ENCODE measurements around the gene SLC2A4.
A peak's percentile ranks its signal among the peaks of the same experiment; 100 is the strongest.

The SLC2A4 gene

DNA sequence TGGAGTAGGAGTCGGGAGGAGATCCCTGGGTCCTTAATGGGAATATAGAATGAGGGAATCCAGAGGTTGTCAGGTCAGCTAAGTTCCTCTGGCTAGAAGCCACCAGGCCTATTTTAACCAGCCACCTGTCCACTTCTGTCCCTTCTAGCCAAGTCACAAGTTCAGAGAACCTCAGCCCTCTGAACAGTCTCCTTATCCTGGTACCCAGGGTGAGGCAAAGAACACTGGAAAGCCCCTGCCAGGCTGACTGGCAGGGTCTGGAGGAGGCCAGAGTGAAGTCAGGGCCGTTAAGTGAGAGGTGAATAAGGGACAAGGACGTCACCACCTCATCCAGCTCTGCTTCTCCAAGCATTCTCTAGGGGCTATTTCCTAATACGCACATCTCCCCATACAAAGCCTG is 32.7 kb upstream of the SLC2A4 start:
- no peak for DNase-seq (ENCODE audit: low spot score)

DNA sequence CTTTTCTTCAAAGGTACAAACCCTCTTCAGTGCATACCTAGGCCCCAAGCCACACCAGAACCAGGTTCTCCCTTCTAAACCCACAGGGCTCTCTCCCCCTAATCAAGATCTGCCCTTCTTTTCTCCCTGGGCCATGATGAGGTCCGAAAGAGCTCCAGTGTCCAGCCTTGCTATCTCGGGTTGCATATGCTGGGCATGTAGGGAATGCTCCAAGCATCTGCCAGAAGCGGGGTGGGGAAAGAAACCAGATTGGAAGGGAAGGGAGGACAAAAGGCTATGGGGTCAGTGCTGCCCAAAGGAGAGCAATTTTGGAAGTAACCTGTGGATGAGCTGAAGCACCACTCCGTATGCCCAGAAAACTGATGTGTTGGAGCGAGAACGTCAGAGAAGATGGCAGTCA is 32.3 kb upstream of the SLC2A4 start:
- DNase-seq (ENCODE audit: low spot score), result no peak

DNA sequence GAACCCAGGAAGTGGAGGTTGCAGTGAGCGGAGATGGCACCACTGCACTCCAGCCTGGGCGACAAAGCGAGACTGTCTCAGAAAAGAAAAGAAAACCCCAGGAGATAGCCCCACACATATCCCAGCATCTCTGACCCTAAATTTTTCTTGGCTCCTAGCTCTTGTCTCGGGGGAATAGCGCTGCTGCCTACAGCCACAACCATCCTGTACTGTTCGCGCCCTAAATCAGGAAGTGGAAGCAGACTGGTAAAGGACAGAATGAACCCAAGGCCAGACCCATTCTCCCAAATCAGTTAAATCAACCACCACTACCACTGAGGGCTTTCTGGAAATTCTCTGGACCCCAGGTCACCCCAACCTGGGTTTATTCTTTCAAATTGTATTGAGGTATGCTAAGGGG is 31.7 kb upstream of the SLC2A4 start:
- no peak for DNase-seq (ENCODE audit: low spot score)

DNA sequence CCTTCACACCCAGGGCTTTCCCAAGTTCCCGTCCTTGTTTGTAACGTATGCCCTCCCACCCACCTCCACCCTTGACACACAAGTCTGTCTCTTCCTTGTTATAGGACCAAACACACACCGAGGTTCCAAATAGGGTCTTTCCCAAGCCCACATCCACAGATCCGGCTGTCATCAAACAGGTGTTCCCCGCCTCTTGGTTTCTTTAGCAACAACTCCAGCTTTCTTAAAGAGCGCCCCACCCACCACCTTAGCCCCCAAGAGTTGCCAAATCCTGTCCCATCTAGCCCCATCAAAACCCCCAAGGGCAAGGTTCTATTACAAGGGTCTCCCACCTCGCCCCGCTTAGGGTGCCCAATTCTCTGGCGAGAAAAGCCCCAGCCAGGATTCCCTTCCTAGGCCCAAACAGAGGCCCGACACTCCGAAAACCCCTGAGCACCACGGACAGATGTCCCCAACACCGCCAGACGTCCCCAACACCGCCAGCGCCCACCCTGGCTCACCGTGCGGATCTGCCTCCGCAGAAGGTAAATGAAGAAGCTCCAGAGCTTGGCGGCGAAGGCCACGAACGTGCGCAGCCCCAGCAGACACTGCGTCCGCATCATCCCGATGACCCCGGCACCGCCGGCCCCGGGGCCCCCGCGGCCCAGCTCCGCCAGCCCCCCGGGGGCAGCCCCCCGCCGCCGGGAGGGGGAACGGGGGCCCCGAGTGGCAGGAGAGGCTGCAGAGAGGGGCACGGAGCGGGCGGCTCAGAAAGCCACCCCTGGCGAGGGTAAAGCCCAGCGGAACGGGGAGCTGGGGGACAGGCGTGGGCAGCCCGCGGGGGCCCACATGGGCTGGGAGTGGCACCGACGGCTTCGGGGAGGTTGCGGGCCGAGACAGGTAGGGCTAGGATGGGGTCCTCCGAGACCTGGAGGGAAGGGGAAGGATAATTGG is 30.6 kb upstream of the SLC2A4 start:
- DNase-seq (ENCODE audit: low spot score), result no peak

DNA sequence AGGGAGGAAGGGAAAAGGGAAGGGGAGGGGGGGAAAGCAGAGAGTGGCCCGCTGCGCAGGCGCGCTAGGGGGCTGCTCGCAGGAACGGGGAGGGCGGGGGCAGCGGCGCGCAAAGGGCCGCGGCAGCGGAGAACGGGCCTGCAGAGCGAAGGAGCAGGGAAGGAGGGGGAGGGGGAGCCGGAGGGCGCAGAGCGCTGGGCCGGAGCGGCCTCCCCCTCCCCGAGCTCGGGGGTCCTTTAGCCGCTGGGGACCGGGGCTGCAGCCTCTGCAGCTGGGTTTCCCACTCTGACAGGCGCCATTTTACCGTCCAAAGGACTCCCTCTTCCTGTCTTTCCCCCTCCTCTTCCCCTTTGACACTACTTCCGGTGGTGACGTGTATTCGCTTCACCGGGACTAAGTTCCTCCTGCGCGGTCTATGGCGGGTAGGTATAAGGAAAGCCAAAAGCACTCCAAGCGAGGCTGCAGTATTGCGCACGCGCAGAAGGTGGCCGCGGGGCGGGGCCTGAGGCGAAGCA is 29.8 kb upstream of the SLC2A4 start, which contains the start of gene CTDNEP1:
TSS of gene CTDNEP1 (minus strand) at position 74 of the 515 bp plus-strand sequence. CDS start 438 bp downstream, outside the sequence.
- DNase-seq (ENCODE audit: low spot score), result peak; percentile 100

DNA sequence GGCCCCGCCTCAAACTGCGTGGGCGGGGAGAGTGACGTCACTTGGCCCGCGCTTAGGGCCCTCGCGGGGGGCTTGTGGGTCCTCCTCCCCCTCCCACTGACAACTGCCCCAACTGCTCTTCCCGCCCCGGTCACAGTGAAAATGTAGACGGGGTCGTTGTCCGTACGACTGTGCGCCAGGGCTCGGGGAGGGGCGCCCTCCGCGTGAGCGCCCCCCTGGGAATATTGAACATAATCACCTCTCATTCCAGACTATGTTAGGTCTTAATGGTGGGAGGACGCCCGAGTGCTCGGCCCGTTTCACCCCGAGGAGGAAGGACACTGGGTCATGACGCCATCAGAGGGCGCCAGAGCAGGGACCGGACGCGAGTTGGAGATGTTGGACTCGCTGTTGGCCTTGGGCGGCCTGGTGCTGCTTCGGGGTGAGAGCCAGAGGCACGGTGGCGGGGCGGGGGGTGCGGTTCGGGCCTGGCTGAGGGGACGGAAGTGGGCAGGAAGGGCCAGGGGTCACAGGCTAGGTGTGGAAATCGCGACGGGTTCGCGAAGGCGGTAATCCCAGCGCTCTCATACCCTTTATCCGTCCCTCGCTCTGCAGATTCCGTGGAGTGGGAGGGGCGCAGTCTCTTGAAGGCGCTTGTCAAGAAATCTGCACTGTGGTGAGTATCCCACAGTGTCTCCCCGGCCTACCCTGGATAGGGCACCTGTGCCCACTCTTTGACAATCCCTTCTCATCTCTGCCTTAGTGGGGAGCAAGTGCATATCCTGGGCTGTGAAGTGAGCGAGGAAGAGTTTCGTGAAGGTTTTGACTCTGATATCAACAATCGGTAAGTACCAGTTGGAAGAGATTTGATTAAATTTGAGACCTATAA is 29.1 kb upstream of the SLC2A4 start, which contains the start of gene ELP5:
TSS of gene ELP5 (plus strand) at position 40 of the 868 bp plus-strand sequence. CDS start at position 376, 336 bp downstream.
- DNase-seq (ENCODE audit: low spot score), result peak; percentile 94

DNA sequence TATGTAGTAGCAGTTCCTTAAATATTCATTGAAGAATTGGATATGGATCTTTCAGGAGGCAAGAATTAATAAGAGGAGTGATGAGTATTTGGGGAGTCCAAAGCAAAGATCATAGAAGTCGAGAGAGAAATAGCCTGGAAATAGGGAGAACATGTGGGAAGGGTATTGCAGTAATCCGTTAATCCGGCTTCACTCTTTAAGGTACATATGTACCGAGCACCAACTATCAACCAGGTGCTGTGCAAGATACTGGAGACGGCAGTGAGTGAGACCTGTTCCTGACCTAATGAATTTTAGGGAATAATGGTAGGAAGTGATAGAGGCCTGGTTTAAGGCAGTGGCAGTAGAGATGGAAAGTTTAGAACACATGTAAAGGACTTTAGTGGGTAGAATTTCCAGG is 28.4 kb upstream of the SLC2A4 start:
- no peak for DNase-seq (ENCODE audit: low spot score)

DNA sequence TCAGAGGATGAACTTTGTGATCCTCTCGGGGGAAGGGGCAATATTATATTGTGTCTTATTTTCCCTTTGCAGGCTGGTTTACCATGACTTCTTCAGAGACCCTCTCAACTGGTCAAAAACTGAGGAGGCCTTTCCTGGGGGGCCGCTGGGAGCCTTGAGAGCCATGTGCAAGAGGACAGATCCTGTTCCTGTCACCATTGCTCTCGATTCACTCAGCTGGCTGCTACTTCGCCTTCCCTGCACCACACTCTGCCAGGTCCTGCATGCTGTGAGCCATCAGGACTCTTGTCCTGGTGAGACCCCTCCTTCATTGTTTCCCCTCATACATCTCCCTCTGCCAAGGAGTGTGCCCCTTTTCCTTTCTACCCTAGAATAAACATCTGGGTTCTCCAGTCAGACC is 27.0 kb upstream of the SLC2A4 start:
- no peak for DNase-seq (ENCODE audit: low spot score)

DNA sequence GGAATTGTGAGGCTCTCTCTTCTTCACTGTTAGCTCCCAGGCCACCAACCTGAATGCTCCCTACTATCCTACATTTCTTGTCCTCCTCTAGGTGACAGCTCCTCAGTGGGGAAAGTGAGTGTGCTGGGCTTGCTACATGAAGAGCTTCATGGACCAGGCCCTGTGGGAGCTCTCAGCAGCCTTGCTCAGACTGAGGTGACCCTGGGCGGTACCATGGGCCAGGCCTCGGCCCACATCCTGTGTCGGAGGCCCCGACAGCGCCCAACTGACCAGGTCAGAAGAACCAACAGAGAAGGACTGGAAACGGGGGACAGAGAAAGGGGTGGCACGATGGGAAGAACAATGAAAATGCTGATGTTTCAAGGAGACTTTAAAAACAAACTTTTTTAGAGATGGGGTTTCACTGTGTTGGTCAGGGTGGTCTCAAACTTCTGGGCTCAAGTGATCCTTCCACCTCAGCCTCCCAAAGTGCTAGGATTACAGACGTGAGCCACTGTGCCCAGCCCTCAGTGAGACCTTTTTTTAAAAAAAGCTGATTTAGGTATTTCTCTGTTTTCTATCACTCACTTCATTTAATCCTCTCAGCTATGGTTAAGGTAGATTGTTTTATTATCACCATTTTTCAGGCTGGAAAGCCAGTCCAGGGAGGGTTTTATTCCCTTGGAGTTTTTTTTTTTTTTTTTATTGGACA is 24.6 kb upstream of the SLC2A4 start:
- no peak for DNase-seq (ENCODE audit: low spot score)

DNA sequence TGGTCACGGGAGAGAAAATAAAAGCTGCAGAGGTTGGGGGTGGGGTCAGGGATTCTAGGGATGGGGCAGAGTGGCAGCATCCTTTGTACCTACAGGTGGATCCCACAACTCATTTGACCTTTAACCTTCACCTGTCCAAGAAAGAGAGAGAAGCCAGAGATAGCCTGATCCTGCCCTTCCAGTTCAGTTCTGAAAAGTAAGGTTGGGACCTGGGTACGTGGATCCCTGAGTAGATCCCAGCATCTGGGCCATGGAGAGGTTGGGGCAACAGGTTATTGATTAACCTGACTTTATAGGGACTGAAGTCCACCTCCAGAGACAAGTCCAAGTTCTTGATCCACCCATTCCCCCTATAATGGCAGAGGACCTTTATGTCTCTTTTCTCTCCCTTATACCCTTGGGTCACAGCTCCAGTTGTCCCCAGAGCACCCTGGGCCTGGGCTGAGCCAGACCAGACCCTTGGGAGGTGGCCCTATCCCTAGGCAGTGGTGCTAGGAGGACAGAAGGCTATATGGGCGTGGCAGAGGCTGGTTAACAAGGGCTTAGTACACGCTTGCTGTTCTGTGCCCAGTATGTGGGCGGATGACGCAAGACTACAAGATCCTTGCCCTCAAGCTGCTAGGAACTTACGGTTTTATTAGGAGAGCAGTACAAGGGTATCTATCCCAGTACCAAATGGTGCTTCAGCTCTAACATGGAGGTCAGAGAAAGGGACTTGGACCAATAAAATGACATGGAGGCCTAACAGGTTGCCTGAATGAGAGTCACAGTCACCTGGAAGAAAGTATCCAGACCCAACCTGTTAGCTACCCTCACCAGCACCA is 22.6 kb upstream of the SLC2A4 start:
- no peak for DNase-seq (ENCODE audit: low spot score)

DNA sequence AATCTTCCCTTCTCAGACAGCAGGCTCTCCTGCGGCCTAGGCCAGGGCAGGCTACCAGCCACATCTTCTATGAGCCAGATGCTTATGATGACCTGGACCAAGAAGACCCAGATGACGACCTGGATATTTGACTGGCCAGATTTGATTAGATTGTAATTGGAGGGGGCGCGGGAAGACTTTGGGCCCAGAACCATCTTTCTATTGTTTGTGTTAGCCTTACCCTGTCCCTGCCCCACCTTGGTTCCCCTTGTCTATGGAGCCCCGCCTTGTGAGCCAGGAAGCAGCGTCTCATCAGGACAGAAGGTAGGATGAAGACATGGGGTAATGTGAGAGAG is 22.0 kb upstream of the SLC2A4 start:
- no peak for DNase-seq (ENCODE audit: low spot score)

DNA sequence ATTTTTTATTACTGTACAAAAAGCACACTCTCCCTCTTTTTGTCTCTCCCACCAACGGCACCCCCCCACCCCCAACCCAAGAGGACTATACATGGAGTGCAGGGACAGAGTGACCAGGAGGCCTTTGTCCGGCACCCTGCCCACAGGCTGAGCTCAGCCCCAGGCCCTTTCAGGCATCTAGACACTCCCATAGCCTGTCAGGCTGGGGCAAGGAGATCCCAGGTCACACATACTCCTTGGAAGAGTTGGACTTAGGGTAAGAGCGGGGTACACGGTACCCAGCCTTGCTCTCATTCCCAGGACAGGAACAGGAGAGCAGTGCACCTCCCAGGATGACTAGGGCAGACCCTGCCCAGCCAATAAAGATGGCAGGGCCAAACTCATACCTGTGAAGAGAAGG is 21.4 kb upstream of the SLC2A4 start:
- no peak for DNase-seq (ENCODE audit: low spot score)

DNA sequence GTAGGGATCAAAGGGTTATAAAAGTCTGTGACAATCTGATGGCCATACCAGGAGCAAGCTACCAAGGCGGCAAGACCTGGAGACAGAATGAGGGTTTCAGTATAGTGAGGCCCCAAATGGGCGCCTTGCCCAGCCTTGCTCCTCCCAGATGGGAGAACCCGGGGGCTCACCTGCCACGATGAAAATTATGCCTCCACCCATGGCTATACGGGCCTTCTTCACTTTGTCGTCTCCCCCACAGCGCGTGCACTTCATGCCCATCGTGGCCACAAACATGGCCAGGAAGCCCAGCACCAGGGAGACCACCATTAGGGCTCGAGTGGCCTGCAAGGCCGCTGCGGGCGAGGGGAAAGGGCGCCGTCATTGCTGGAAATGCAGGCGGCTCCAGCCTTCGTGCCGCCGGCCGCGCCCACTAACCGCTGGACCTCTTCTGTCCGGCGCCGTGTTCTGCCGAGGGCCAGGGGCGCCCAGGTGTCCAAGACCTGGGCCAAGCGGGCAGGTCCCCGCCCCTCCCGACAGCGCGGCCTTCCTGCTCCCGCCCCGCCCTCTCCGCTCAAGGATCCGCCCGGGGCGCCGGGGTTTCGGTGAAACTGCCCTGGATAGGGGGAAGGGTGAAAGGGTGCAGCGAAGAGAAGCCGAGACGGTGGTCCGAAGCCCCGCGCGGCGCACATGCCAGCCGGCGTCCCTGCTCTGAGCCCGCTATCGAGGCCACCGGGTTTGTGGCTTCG is 20.7 kb upstream of the SLC2A4 start:
- DNase-seq (ENCODE audit: low spot score), result peak; percentile 75

DNA sequence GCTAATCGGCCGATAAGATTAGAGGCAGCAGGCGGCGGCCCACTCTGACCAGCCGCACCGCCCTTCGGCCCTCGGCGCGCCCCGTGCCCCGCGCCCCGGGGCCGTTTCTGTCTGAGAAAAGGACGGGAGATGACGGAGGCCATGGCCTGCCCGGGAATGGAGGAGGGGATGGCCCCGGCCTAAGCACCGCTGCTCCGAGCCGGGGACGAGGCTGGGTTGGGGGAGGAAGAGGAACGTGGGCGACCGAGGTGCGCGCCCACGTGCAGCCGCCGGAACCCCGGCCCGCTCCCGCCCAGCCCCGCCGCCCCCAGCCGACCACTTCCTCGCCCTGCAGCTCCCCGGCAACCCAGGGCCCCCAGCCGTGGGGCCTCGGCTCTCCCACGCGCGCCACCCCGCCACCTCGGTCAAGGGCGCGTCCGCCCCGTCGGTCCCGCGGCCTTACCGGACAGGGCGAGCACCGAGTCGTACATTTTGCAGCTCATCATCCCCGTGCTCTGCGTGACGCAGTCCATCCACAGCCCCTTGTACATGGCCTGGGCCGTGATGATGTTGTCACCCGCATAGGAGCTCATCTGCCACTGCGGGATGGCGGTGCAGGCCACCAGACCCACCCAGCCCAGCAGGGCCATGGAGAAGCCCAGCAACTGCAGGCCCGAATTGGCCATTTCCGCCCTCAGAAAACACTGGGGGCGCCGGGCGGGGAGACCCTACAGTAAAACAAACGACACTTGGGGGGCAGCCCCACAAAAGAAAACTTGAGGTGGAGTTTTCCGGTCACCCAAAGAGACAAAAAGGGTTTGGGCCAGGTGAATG is 19.9 kb upstream of the SLC2A4 start:
- peak; percentile 27 for DNase-seq (ENCODE audit: low spot score)

DNA sequence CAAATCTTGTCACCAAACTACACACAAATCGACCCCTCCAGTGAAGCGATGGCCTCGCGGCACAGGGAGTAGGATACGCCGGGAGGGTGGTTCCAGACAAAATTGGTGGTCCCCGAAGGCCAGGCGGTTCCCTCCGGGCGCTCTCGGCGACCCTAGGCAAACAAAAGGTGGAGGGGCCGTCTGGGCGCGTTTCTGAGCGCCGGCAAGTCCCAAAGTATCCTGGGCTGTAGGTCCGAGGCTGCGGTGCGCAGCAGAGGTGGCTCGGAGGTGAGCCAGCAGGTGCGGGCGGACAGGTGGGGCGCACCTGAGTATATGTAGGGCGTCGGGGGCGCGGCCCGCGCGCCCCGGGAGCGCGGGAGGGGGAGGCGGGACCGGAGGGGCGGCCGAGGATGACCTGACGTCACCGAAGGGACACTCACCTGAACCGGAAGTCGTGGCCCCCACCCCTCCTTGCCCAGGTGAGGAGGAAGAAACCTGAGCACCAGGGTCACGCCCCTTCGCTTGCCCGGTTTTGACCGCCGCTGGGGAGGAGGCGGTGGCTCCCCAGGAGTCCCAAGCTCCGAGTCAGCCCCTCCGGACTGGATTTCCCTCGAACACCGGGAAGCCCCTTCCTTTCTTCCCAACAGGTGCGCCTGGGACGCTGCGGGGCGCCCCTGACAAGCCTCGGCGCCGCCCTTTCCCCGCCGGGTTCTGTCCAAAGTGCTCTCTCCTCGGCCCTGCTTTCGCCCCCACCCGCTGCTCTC is 19.2 kb upstream of the SLC2A4 start, which contains the start of gene CLDN7:
TSS of gene CLDN7 (minus strand) at position 287 of the 743 bp plus-strand sequence. CDS start 435 bp downstream, outside the sequence.
- peak; percentile 90 for DNase-seq (ENCODE audit: low spot score)

DNA sequence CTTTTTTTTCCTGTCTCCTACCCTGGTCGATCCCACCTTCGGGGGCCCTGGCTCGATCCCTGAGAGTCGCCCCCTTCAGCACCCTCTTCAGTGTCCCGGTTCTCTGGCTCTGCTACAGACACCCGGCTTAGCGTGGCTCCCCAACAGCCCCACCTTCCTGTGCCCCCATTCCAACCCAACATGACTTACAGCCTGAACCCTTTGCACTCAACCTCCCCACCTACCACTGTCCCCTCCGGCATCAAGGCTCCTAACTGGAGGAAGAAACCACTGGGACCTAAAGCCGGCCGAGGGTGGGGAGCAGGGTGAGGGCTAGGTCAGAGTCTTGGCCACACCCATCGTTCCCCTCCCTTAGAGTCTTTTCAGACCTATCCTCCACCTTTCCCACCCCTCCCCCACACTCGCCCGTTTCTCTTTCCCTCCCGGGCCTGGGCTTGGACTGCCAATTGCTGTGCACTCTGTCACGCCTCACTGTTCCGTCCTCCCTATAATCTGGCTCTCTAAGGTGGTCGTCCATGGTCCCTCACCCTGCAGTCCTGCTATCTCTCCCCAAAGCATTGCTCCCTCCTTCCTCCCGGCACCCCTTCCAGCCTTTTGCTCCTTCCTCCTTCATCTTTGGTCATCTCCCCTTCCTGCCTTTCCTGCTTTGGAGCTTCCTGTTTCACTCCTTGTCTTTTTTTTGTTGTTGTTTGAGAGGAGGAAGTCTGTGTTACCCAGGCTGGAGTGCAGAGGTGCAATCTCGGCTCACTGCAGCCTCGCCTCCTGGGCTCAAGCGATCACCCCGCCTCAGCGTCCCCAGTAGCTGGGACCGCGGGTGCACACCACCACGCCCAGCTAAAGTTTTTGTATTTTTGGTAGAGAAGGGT is 18.4 kb upstream of the SLC2A4 start:
- DNase-seq (ENCODE audit: low spot score), result peak; percentile 71

DNA sequence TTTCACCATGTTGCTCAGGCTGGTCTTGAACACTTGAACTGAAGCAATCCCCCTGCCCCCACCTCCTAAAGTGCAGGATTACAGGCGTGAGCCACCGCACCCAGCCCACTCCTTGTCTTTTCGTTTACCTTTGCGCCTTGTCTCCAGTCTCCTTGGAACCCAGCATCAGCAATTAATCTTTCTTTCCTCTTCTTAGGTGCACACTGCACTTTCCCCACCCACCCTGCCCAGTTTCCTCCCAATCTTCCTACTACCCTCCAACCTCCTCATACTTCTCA is 17.8 kb upstream of the SLC2A4 start:
- no peak for DNase-seq (ENCODE audit: low spot score)

DNA sequence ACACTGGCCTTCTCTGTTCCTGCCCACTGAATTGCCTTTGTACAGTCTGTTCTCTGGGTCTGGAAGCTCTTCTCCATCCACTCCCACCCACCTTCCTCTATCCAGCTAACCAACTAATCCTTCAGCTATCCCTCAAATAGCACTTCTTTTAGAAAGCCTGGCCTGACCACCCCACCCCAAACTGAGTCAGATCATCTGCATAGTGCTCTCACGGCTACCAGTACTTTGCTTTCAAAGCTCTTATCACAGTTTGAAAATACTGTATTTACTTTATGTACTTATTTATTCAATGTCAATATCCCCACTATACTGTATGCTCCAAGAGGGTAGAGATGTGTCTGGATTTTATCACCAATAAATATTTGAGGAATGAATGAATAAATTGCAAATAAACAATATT is 14.7 kb upstream of the SLC2A4 start:
- no peak for DNase-seq (ENCODE audit: low spot score)
